Tibial artery (tissue), 4 donors: ENCODE measurements around the gene MRPS17.

Source experiments
- DNase-seq, 2 donors: peaks; one replicate each; pipeline ENCODE4 v3.0.0-alpha.2; 2019
- H3K27ac ChIP-seq, 2 donors: fragments of 200-600 bp; sonication (generic) in 1 of 2; 1 replicate in 1 of 2; 2 replicates in 1 of 2; pipeline ENCODE4 v1.5.1; 2018 to 2019; ENCODE audit warnings: mild to moderate bottlenecking in 1 of 2
- H3K27me3 ChIP-seq, 2 donors: fragments of 200-600 bp; sonication (generic) in 1 of 2; one replicate each; pipeline versions ENCODE4 v1.5.1 to v1.6.0; 2016 to 2019
- H3K36me3 ChIP-seq, 3 donors: fragments of 200-600 bp; sonication (generic) in 2 of 3; one replicate each; pipeline ENCODE4 v1.5.1; 2016 to 2019; ENCODE audit warnings: mild to moderate bottlenecking in 2 of 3
- H3K4me1 ChIP-seq, 4 donors: fragments of 200-600 bp; sonication (generic) in 2 of 4; 1 replicate in 3 of 4; 2 replicates in 1 of 4; pipeline ENCODE4 v1.5.1; 2016 to 2019
- H3K4me3 ChIP-seq, 2 donors: fragments of 200-600 bp; sonication (generic) in 1 of 2; 1 replicate in 1 of 2; 2 replicates in 1 of 2; pipeline ENCODE4 v1.5.1; 2018 to 2019; ENCODE audit warnings: mild to moderate bottlenecking in 2 of 2
- H3K9me3 ChIP-seq, 3 donors: fragments of 200-600 bp; sonication (generic) in 1 of 3; one replicate each; pipeline ENCODE4 v1.5.1; 2016 to 2019
- CTCF ChIP-seq, 2 experiments: fragments of 200-600 bp in 1 of 2; fragments of 450-650 bp in 1 of 2; IDR thresholded peaks; one replicate each; pipeline ENCODE4 v1.5.1; 2017 to 2019; ENCODE audit warnings: antibody characterized with exemption in 2 of 2, mild to moderate bottlenecking in 1 of 2, moderate library complexity in 1 of 2
- intact Hi-C: fragments of 100-400 bp; cut with DNase I; formaldehyde crosslinking; loops from one replicate; pipeline ENCODE4 v1.15.0; 2023; ENCODE audit warnings: low total_unique reads

MRPS17 gene

DNA sequence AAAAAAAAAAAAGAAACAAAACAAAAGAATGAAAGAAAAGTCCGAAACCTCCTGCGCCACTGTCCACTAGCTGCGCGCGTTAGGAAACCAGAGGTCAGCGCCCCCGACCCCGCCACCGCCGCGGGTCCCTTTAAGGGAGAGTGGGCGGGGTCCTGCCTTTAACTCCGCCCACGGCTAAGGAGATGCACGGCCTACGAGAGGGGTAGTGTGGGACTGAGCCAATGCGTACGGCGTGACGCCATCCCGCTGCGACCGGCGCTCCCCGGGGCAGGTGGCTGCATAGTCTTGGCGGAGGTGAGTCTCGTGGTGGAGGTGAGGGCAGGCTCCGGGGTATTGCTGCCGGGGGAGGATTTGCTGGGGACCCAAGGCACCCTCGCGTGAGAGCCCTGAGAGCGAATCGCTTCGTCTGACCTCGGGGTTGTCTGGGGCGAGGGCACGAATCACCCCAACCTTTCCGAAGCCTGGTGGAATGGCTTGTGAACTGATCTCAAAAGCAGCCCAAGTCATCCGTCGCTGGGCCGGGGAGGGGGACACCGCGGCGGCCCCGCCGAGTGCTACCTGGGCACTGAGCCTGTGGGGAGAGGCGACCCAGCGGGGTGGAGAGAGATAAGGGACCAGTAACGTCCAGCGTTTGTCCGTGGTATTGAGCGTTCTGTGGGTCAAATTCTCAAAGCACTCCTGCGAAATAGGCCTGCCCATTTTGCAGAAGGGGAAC lies at the start of gene MRPS17:
TSS of gene MRPS17 (plus strand) at position 241 of the 715 bp plus-strand sequence. CDS start 1,319 bp downstream, outside the sequence.
- peaks cover 0 to 23% (median 17%) of the 10 kb centered on the region in 3 donors for H3K36me3 ChIP-seq
- H3K27me3 ChIP-seq = no peaks in the 10 kb centered on the region
- DNase-seq = peak; percentile 86 to 93
- no peaks in the 10 kb centered on the region for H3K9me3 ChIP-seq
- intact Hi-C loops = no loop called here
- peak within 1 kb of the TSS; percentile 71 to 95 for H3K4me3 ChIP-seq
- H3K4me1 ChIP-seq = peaks cover 0 to 10% (median 7%) of the 10 kb centered on the region in 4 donors
- peak in 1 of 2 experiments; percentile 13 for TF ChIP-seq CTCF (IDR thresholded peaks at IDR 0.05)
- H3K27ac ChIP-seq = peak within 1 kb of the TSS; percentile 80 to 84

- intact Hi-C loops = no loop called here
- no peak overlapping the region for H3K4me3 ChIP-seq
- no peak for DNase-seq
- no peaks in the 10 kb centered on the region for H3K9me3 ChIP-seq
- H3K27ac ChIP-seq = no peak overlapping the region
- H3K36me3 ChIP-seq = peaks cover 4 to 17% (median 8%) of the 10 kb centered on the region in 3 donors
- TF ChIP-seq CTCF (IDR thresholded peaks at IDR 0.05) = no peak
- H3K27me3 ChIP-seq = no peaks in the 10 kb centered on the region
- no peaks in the 10 kb centered on the region for H3K4me1 ChIP-seq
Observed at GRCh38 chr7:55903985-55904759, 47.5 kb upstream of the MRPS17 start.

DNA sequence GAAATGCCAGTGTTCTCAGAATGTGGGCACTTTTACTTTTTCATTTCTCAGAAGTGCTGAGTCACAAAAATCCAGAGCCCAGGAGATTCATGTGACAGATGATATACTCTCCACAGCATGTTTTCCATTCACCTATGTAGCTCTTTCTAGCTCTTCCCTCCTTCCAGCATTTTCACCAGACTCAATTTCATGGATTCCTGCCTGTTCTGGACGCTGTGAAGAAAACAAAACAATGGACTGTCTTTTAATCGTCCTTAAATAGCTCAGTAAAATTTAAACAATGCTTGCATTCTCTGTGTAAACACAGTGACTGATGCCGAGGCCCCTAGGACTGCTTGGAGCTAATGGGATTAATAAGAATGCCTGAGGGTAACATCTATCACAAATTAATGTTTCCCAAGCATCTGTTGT lies 38.9 kb upstream of the MRPS17 start:
- no peak for DNase-seq
- Histone ChIP-seq H3K27me3 (no peaks in the 10 kb centered on the region), H3K4me3 (no peak overlapping the region), H3K36me3 (peaks cover 14 to 34% (median 32%) of the 10 kb centered on the region in 3 donors), H3K9me3 (no peaks in the 10 kb centered on the region), H3K4me1 (no peaks in the 10 kb centered on the region), H3K27ac (no peak overlapping the region)
- TF ChIP-seq CTCF (IDR thresholded peaks at IDR 0.05) = no peak
- intact Hi-C loops = no loop called here

GRCh38 chr7:55917771-55918170 lies 33.9 kb upstream of the MRPS17 start:
- no peak overlapping the region for H3K4me3 ChIP-seq
- peaks cover 15 to 24% (median 22%) of the 10 kb centered on the region in 3 donors for H3K36me3 ChIP-seq
- intact Hi-C loops = no loop called here

More at GRCh38 chr7:55917771-55918170, 33.9 kb upstream of the MRPS17 start:
- no peaks in the 10 kb centered on the region for H3K9me3 ChIP-seq
- no peaks in the 10 kb centered on the region for H3K27me3 ChIP-seq
- H3K27ac ChIP-seq = no peak overlapping the region
- DNase-seq = no peak
- TF ChIP-seq CTCF (IDR thresholded peaks at IDR 0.05) = no peak
- H3K4me1 ChIP-seq = no peaks in the 10 kb centered on the region
